ENCODE results near the gene CRTAC1.
A peak's percentile ranks its signal among the peaks of the same experiment; 100 is the strongest.

Gene CRTAC1

DNA sequence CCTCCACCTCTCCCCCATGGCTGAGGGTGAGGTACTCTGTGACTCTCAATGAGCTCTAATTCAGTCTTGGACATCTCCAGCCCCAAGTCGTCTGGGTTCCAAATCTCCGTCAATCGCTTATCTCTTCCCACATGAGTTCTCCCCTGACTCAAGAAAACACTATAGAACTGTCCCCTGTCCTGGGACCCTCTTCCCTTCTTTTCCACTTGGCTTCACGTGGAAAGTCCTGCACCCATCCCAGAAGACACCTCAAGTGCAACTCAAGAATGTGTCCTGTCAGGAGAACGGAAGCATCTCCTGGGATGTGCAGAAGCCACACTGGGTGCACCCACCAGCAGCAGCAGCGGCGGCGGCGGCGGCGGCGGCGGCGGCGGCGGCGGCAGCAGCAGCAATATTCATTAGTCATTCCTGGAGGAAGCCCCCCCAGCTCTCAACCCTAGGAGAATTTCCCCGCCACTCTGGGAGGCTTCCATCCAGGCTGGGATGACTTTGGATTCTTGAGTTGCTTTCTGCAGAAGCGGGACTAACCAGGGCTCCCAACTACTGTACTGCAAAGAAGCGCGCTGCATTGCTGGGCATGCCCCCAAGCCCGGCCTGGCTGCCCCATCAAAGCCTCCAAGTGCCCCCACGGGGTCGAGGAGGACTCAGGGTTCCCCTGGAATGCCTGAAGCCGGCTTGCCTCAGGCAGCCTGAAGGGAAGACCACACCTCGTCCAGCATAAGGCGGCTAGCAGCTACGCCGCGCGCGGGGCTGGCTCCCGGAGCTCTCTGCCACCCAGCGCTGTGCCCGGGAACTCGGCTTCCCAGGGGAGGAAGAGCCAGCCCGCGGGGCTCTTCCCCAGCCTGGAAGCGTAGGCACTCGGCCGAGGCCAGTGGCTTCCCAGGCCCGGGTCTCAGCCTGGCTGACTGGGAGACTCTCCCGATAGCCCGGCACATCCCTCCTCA is 1.0 kb downstream of the CRTAC1 start:
- no peak for DNase-seq (ENCODE audit: low read depth in 3 of 3)

DNA sequence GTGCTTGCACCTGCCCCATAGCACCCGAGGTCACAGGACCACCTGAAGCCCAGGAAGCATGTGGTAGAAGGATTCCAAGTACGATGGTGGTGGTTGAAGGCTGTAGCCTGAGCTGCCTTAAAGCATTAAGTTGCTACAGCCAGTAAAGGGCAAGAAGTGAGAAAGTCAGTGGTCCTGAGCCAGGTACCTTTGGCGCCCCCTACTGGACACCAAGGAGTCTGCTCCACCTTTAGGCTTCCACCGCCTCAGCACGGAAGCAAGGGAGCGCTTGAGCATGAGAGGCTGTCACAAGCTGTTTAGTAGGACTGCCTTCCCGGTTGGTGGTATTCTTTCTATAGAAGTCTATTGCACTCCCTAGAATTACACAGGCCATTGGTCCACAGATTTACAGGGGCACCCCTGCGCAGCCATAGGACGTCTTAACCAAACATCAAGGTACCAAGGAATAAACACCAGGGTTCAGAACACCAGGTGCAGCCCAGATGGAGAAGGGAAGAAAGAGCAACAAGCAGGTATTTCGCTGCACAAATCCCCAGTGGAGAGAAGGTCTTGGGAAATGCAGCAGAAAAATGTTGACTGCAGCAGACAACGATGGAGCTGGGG is 2.2 kb downstream of the CRTAC1 start:
- DNase-seq (ENCODE audit: low read depth in 3 of 3): peak; percentile 15 to 32 (median 26)

DNA sequence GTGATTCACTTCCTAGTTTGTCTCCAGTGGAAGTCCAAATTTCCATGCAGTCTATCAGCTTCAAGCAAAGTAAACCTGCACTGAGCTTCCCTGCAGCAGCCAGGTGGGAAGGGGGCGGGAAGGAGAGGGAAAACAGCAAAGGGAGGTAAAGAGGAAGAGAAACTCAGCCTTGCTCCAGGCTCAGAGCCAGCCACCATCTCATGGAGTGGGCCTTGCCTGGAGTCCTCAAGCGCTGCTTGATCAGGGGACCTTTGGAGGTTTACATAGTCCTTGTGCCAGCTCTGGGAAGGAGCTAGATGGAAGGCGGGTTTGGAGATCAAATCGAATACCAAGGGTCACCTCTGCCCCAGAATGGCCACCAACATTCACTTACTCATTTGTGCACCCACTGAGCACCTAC is 7.4 kb downstream of the CRTAC1 start:
- DNase-seq (ENCODE audit: low read depth in 3 of 3): no peak

DNA sequence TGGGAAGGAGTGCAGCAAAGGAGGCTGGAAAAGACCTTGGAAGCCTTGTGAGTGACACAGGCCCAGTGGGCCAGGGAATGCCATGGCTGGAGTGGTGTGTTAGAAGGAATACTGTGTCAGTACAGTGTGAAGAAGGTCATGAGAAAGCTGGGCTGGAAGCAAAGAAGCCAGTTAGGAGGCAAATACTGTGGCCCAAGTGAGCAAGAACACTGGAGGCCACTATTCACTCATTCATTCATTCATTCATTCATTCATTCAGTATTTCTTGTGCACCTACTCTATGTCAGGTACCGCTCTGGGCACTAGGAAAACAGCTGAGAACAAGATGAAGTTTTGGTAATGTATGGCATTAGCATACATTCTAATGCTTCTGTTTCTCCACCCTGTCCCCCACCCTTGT is 9.6 kb downstream of the CRTAC1 start:
- DNase-seq (ENCODE audit: low read depth in 3 of 3): no peak

DNA sequence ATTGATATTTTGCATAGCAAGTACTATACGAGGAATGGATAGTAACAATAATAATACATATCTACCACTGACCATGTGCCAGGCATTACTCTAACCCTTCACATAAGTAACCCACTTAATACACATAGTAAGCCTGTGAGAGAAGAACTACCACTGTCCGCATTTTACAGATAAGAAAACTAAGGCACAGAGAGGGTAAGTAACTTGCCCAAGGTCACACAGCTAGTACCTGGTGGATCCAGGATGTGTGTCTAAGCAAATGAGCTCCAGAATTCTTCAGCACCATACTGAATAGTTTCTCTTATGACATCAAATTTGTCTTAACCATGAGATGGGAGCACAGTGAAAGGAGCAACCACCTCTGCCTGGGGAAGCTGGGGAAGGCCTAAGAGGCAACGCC is 10.2 kb downstream of the CRTAC1 start:
- no peak for DNase-seq (ENCODE audit: low read depth in 3 of 3)

DNA sequence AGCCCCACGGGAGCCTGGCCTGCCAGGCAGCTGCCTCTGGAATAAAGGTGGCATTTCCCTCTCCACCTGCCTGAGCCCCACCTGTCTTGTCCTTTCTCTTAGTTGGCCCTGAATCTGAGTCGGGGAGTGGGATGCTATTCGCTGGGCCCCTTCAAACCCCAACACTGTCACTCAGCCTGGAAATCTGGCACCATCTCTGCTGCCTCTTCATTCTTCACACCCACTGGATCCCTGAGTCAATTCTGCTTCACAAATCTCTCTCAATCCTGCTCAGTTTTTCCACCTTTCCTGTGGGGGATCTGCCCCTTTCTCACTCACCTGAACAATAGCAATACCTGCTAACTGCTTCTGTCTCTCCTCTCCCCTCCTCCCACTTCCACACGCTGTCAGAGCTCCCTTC is 10.6 kb downstream of the CRTAC1 start:
- no peak for DNase-seq (ENCODE audit: low read depth in 3 of 3)

DNA sequence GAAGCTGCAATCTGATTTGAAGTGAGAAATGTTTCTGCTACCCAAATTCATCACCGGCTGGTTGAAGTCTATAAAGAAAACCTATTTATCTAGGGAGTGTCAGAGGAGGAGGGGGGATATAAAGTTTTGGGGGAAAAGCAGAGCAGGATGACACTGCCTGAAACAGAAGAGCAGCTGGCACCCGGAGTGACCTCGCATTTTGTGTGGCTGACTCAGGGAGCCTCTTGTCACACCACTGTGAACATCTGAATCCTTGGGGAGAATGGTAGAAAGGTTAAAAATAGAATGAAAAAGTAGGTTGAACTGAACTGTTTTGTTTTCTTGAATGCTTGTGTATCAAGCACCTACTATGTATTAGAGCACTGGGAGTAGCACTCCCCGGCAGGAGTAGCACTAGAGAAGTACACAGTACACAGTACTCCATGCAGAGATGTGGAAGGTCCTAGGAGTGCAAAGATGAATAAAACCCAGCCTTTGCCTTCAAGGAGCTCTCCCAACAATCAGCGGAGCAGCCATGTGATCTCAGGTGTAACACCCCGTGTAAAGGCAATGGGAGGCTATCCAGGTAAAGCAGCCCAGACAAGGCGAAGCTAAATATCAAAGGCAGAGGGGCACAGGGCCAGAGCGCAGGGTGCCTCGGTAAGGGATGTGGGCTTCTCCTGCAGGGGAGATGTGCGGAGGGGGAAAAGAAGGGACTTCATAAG is 13.5 kb downstream of the CRTAC1 start:
- no peak for DNase-seq (ENCODE audit: low read depth in 3 of 3)

DNA sequence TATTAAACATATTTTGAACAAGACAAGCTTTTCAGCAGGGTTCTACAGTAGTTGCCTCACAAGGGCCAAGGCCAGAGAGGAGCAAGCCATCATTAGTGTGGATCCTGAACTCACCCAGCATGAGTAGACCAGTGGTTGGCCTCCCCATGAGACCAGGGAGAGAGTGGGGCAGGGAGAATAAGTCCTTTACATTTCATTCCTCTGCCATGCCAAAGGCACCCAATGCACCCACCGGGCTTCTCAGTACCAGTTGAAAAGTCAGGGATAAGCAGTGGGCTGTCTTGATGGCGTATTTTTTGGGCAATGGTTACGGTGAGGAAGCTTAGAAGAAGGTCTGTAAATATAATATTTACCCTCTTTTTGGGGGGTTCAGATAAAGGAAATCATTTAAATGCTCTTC is 16.6 kb downstream of the CRTAC1 start:
- DNase-seq (ENCODE audit: low read depth in 3 of 3): no peak

DNA sequence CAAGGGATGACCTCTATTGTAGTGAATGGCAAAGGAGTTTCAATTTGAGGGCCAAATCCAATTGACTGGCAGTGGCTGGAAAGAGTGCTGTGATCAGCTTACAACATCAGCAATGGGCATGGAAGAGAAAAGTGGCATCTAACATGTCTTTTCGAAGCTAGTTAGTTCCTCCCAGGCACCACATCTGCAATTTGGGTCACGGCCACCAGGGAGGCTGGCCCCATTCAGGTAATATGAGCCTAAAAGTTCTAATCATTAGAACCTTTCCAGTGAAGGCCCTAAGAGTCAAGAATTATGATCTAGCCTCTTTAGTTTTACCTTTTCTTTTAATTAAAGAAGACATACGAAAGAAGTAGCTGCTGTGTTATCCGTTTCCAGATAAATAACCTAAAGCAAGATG is 17.3 kb downstream of the CRTAC1 start:
- no peak for DNase-seq (ENCODE audit: low read depth in 3 of 3)

DNA sequence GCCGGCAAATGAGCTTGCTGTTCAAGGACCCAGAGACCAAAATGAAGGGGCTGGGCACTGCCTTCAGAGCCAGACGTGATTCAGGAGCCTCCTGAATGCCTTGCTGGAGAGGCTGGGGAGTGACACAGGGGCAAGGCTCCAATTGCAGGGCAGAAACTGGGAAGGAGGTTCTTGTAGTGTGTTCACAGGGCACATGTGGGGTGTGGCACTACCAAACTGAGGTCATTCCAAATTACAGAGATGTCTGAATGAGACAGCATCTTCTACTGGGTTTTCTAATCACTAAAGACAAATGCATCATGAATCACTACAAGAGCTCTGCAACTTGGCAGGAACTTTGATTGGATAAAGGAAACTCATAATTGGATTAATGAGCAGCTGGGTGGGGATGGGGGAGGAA is 17.8 kb downstream of the CRTAC1 start:
- DNase-seq (ENCODE audit: low read depth in 3 of 3): no peak

DNA sequence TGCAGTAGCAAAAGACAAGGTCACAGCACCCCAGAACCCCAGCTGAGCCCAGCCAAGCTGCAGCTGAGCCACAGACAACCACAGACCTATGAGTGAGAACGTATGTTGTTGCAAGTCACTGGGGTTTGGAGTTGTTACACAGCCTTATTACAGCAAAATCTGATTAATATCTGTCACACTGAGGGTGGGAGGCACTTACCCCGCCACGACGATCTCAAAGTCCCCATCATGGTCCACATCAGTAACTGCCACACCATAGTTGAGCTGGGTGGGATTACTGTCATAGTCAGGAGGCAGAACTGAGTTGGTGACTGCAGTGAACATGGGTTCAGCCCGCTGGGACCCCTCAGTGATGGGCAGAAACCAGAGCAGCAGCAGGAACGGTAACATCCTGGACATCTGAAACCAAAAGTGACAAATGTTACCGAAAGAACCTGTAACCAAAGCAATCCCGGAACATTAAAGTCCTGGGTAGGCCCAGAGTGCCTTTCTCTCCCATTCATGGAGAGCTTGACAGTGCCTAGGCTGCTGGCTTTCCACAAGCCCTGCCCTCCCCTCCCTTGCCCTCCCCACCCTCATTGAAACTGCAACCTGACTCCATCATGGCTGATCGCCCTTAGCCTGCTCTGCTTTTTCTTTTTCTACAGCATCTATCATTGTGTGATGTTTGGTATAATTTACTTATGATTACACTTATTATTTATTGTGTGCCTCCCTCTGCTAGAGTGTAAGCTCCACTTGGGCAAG is 19.3 kb downstream of the CRTAC1 start:
- DNase-seq (ENCODE audit: low read depth in 3 of 3): no peak

DNA sequence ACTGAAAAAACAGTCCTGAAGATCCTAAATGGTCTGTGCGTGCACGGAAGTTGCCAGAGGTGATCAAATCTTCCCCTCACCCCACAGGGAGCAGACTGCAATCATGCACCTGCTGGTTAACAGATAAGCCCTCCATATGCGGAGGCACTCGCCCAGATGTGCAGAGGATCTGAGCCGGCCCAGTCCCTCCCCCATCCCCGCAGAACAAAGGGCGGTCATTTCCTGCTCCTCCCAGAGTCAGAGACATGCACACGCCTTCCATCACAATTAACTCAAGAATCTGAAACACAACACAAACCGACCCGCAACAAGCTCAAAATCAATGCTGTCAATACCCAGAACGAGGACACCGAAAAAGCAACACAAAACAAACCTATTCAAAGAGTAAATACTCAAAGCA is 24.2 kb downstream of the CRTAC1 start:
- no peak for DNase-seq (ENCODE audit: low read depth in 3 of 3)

DNA sequence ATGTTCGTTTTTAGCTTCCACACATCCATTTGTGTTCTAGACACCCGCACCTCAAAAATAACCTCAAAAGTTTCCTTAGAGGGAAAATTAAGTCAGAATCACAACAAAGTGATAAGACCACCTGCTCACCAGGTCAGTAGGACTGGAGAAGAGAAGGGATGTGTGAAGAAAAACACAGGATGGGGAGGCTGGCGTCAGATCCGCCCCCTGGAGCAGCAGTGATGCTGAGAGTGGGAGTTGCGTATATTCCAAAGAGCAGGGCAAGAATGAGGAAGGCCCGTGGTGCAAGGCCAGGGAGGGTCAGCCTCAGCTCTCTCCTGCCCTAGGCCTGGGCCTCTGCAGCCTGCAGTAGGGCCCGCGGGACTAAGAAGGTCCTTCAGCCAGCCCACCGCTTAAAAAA is 28.7 kb downstream of the CRTAC1 start:
- DNase-seq (ENCODE audit: low read depth in 3 of 3): no peak

DNA sequence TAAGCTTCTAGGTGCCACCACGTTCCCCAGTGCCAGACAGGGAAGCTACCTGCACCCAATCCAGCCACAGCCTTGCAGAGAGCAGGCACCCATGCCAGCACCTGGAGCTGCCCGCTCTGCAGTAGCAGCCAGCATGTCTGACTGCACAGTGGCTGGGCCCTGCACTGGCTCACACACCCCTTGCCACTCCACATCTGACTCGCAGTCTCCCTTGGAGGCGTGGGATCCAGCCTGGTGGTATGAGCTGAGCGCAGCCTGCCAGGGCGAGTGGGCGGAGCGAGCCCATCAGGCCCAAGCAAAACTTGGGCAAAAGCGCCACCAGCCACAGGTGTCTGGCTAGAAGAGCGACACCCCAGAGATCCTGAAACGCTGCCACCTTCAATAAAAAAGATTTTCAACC is 30.1 kb downstream of the CRTAC1 start:
- DNase-seq (ENCODE audit: low read depth in 3 of 3): no peak

DNA sequence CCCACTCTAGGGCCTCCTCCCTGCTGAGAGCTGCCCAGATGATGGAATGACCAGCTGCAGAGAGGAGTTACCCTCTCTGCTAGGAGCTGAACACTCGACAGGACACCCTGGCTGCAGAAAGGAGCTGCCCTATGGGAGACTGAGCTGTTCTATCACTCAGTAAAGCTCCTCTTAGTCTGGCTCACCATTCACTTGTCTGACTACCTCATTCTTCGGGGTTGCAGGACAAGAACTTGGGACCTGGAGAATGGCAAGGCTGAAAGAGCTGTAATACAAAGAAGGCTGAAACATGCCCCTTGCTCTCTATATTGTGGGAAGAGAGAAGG is 30.5 kb downstream of the CRTAC1 start:
- DNase-seq (ENCODE audit: low read depth in 3 of 3): no peak

DNA sequence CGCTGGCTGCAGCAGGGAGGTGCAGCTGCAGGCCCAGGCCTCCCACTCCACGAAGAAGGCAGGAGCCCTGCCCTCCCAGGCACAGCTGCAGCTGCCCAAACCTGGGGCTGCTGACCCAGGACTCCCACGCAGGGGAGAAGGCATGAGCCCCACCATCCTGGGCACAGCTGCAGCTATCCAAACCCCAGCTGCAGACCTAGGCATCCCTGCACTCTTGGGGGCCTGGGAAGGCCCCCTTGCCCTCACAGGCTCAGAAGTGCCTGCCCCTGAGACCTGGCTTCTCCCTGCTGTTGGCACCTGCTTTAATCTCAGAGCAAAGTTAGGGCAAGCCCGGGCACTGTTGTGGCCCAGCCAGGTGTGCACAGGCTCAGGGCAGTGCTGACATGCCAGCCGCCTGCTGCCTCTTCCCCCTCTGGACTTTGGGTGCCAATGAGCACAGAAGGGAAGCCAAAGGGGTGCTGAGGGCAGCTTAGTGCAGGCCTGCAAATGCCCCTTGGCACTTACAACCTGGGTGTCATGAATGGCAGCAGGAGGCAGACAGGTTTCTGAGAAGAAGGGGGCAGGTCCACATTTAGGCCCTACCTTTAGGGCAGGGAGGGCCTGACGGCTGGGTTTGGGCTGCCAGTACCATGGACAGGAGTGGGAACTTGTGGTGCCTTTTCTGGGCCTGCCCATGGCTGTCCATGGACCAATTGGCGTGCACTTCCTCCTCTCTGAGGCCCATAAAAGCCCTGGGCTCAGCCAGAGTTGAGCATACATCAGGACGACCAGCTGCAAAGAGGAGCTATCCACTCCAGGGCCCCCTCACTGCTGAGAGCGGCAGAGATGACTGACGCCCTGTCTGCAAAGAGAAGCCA is 31.1 kb downstream of the CRTAC1 start:
- DNase-seq (ENCODE audit: low read depth in 3 of 3): no peak

DNA sequence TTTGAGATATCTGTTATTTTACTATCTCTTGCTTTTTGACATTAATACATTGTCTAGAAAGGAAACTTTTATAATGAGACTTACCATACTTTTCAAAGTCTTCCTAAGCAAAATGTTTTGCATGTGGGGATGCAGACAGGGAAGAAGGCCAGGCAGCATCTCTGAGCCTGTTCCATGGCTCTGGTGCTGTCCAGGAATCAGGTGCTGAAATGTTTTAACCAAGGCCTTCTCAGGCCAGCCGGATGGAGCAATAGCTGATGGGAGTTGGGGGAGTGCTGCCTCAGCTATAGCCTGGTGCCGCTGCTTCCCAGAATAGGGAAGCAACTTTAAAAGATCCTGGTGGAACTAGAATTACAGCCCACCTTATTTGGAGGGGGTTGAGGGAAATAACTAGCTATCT is 38.5 kb downstream of the CRTAC1 start:
- DNase-seq (ENCODE audit: low read depth in 3 of 3): no peak

DNA sequence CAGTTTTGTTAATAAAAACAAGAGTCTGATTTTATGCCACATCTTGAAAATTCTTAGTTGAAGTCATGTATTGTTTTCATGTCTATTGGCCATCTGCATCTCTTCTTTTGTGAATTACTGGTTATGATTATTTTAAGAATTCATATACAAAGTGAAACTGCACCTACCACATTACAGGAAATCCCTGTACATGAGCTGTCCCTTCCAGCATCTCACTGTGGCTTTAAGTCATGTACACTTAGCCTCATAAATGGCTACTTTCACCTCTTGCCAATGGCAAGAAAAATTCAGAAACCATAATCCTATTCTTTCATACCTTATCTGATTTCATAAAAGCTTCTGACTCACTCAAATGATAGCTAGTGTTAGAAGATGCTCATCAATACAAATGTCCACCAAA is 48.6 kb downstream of the CRTAC1 start:
- DNase-seq (ENCODE audit: low read depth in 3 of 3): no peak

DNA sequence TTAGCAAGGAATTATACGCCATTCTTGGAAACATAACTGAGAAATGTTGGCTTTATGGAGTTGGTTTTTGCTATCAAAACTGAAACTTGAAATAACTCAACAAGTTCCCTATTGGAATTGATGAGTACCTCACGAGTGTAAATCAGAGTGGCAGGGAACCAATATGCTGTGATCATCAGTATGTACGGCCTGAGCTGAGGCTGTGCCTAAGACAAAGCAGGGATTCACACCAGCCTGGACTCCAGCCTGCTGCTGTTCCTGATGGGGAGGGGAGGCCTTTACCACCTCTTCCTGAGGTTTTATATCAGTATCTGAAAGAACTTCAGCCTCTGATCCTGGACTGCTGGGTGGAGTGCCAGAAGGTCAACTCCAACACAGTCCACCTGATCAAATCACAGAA is 52.7 kb downstream of the CRTAC1 start:
- DNase-seq (ENCODE audit: low read depth in 3 of 3): no peak

DNA sequence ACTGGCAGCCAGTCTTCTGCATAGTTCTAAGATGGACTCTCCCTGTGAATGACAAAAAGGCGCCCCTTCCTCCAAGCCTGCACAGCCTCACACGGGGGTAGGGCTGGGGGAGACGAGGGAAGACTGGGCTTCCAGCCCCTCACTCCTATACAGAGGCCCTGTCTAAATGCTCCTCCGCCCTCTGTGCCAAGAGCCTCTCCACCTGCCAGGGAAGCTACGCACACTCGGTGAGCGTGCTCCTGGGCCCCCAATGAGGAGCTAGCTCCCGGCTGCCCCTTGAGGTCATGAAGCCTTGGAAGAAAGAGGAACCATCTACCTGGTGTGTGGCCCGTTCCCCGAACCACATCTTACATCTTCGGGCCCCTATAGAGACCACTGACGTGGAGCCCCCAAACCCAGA is 54.8 kb downstream of the CRTAC1 start:
- DNase-seq (ENCODE audit: low read depth in 3 of 3): no peak

All from stimulated activated CD4-positive, alpha-beta T cell treated with anti-CD3 and anti-CD28 coated beads, TNF-alpha, amount 100 ng/mL, for 4 hours (primary cell).